ENCODE results near the gene HHAT.

HHAT gene

DNA sequence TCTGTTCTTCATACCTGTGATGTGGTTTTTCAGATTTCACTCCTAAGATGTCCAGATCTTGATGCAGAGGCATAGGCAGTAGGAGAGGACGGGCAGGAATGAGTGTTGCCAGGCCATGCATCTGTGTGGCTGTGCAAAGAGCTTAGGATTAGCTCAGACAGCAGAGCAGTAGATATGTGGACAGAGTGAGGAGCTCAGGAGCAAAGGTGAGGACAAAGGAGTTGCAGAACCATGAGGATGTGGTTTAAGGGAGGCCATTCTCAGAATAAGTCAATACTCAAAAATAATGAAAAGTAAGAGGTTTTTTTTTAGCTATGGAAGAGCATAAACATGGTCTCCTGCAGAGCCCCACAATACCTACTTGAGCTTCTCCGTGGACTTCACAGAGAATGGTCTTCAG, 158.3 kb downstream of the HHAT start:
- DNase-seq (ENCODE audit: low read depth), result no peak

DNA sequence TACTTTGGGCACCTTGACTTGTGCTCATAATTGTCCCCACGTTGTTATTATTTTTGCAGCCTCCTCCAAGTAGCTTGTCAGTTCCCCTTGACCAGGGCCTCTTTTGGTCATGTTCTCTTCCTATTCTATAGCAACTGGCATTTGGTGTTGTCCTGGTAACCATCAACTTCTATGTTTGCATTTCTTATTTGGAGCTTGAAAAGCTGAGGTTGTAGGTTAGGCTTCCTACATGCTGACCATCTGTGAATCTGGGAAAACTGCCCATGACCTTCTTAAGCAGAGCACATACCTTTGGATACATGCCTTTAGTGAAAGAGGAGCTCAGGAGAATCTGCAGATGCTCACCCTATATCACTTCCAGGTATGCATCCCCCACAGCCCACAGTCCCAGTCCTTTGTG, 160.8 kb downstream of the HHAT start:
- peak; percentile 13 for DNase-seq (ENCODE audit: low read depth)

DNA sequence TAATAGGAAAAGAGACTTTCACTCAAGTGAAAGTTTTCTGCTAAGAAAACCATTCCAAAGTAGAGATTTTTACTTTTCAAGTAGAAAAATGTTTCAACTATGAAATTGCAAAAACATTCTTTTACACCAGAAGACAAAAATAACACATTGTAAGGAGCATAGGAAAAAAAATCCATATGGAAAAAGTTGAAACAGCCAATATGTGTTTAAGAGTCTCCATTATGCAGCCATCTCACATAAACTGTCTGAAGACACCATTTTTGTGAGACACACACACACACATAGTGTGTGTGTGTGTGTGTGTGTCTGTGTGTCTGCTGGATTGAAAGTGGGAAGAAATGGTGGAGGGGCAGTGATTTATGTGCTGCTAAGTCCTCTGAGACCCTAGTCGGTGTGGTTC, 162.1 kb downstream of the HHAT start:
- no peak for DNase-seq (ENCODE audit: low read depth)

DNA sequence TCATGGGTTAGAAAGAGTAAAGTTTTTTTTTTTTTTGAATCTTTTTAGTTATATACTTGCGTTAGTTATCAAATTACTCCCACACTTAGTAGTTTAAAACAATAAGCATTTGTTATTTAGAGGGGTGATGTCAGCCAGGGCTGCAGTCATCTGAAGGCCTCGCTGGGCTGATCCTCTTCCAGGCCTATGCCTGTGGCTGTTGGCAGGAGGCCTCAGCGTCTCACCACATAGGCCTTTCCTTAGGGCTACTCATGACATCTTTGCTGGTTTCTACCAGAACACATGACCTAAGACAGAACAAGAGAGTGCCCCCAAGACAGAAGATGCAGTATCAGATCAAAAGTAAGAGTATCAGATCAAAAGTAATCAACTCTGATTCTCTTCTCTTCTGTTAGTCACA, 167.4 kb downstream of the HHAT start:
- DNase-seq (ENCODE audit: low read depth), result peak; percentile 81

DNA sequence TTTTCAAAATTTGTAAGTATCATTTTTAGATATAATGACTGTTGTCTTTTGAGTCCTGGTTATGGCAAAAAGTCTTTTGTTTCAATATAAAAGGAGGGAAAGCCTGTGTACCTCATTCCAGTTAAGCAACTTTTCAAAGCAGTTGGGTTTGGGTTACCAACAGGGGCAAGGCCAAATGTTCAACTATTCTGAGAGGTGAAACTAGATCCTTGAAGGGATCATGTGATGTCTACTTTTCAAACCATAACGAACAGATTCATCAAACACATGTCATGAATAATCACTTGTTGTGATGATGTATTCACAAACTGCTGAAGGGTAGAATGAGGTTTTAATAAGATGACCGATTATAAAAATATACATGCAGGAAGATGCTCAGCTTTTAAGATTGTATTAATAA, 171.3 kb downstream of the HHAT start:
- no peak for DNase-seq (ENCODE audit: low read depth)

DNA sequence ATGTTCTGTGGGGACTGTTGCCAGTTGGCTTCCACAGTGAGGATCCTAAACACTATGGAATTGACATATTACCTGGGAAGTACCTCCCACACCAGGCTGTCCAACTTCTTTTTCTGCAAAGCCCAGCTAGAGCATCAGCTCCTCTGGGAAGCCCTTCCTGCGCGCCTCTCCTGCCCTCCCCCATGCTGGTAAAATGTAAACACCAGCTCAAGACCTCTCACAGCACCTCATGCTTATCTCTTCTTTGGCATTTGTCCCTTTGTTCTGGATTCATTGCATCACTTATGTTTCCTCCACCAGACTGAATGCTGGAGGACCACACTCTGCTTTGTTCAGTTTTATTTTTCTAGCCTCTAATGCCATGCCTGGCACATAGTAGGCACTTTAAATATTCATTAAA, 172.1 kb downstream of the HHAT start:
- no peak for DNase-seq (ENCODE audit: low read depth)

DNA sequence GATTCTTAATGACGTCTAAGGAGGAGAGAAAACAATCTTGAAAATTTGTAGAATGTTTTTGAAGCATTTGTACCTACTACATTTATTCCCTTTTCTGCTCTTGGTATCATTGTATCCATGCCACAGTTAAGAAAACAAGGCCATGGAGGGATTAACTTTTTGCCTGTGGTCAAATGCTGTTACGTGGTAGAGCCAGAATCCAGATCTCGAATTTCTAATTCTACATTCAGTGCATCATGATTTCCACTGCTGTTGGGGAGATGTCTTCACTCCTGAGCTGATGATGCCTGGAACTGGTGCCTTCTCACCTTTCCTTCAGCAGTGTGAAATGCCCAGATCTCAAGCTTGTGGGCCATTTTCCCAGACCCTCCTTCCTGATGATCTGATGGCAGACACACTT, 175.6 kb downstream of the HHAT start:
- DNase-seq (ENCODE audit: low read depth), result no peak

DNA sequence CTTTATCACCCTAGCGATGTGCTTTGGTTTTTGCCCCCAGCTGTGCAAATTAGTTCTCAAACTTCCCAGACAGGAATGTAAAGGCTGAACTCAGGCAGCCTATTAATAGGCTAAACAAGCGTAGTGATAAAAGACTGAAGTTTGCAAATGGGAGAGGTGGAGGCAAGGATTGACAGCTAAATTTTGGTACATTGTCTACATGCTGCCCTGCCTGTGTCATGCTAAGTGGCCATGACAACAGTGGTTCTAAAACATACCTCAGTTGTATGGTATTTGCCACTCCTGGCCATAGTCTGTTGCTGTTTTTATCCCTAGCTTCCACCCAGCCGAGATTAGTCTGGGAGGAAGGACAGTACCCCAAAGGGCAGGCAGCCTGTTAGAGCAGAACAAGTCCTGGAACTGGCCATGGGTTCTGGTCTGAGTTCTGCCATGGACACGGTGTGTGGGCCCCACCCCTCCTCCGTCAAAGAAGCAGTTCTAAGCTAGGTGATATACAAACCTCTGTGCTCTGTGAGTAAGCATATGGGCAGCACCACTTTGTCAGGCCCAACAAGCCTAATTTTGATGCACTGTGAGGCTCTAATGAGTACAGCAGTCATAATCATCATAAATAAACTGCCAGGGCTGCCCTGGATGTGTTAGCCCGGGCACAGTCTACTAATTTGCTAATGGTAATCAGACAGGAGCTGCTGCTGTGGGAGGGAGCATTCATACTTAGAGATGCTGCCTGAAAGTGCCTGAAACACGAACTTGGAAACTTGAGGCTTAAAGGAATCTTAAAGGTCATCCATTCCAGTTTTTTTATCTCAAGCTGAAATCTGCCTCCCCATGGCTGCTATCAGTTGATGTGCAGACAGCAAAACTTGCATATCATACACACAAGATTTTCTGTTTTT, 177.1 kb downstream of the HHAT start:
- DNase-seq (ENCODE audit: low read depth), result peak; percentile 65

DNA sequence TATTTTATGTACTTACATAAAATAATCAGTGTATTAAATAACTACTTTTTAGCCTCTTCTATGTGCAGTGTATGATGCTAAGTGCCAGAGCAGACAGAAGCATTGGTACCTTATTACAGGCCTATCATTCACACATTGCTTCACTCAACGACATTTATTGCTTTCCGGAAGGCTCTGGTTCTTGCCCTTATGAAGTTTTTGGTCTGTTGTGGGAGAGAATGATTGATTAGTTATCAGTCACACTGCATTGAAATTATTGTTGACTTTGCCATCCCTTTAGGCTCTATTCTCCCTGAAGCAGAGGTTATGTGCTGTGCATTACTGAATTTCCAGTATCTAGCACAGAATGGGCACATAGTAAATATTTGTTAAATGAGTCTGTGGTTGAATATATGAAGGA, 178.0 kb downstream of the HHAT start:
- DNase-seq (ENCODE audit: low read depth), result no peak

DNA sequence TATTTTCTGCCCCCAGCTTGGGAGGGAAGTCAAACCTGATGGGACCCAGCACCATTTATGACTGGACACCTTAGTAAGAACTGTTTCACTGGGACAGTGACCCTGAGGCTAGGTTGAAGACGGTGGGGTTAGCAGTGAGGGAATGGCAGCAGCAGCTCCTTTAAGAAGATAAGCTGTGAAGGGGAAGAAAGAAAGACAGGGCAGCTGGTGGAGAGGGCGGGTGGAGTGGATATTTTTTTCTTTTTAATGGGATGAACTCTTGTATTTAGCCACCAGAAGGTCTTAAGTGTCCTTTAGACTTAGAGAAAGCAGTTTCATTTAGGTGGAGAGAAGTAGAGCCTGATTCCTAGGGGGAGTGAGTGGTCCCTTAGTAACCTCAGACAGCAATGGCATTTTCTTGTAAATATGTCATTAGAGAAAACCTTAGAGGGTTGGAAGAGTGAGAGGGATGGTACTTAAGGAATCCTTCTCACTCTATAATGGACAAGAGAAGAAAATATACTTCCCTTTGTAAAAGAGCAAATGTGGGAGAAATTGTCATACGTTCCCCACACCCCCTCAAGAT, 187.5 kb downstream of the HHAT start:
- peak; percentile 16 for DNase-seq (ENCODE audit: low read depth)

DNA sequence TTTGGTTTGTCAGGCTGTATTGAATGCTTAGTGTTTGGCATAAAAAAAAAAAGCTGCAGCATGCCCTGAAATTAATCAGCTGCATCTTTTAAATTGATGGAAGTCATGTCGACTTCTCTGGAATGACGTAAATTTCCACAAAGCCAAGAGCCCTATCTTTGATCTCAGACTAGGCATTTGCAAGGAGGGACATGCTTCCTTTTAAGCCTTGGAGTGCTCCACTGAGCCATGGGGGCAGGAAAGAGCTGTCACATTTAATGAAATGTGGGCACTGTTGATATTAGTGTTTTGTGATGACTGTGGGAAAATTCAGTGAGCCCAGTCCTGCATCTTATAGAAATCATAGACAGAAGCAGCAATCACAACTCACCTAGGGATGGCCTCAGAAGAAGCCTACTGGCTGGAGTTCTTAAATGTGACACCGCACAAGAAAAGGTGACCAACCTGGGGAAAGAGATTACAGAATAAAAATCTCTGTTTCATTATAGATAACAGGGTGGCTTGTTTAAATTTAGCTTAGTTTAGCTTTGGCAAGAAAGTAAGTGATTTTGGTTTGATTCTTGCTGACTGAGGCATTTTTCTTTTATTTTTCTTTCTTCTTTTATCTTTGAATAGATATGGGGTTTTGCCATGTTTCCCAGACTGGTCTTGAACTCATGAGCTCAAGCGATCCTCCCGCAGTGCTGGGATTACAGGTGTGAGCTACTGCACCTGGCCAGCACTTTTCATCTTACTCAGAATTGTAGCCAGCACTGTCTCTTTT, 188.2 kb downstream of the HHAT start:
- DNase-seq (ENCODE audit: low read depth), result peak; percentile 27

DNA sequence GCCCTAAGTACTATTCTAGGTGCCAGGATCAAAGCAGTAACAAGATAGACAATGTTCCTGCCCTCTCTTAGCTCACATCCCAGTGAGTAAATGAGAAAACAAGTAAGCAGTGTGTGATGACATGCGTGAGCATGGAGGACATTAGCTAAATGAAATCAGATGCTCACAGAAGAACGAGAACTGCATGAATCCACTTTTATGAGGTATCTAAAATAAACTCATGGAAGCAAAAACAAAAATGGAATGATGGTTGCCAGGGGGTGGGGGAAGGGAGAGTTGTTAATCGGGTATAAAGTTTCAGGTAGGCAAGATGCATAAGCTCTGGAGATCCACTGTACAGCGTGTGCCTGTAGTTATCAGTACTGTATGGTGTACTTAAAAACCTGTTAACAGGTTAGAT, 195.1 kb downstream of the HHAT start:
- peak; percentile 49 for DNase-seq (ENCODE audit: low read depth)

DNA sequence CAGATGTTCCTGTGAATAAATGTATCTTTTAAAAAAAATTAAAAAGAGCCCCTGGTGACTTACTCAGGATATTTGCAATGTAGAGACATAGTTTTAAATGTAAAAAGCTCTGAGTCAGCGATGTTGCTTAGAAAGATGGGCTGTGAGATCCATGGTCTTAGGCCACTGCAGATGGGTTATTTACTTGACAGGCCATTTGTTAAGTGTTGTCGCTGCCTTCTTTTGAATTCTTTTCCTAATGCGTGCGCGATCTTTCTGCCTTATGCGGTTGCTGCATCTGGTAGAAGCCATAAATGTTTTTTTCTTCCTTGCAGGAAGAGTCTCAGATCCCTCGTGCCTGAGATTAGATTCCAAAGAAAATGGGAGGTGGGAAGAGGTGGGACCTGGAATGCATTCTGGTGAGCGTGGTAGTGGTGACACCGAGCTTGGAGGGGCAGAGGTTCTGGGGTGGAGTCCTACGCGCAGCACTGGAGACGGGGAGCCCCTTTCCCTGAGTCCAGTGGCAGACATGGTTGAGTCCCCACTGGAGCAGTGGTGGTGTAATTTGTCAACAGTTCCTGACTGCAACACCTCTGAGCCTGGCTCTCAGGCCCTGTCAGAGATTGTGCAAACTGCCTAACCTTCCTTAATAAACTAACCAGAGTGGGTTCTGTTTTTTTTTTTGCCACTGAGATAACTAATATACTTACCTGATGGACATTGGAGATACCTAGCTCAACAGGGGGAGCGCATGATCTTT, 197.2 kb downstream of the HHAT start:
- no peak for DNase-seq (ENCODE audit: low read depth)

DNA sequence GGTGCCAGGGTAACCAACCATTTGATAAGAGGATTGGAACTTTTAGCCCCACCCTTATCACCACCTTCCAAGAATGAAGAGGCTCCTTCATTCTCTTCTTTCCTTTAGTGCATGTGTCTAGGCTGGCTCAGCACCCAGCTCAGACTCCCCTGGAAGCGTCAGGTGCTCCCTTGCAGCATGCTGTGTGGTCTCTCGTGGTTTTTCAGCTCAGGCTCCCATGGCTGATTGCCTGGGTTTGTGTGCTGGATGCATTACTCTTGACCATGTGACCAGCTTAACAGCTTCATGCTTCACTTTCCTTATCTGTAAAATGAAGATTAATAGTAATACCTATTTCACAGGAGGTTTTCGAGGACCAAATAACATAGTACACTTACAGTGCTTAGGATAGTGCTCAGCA, 198.4 kb downstream of the HHAT start:
- DNase-seq (ENCODE audit: low read depth), result no peak

DNA sequence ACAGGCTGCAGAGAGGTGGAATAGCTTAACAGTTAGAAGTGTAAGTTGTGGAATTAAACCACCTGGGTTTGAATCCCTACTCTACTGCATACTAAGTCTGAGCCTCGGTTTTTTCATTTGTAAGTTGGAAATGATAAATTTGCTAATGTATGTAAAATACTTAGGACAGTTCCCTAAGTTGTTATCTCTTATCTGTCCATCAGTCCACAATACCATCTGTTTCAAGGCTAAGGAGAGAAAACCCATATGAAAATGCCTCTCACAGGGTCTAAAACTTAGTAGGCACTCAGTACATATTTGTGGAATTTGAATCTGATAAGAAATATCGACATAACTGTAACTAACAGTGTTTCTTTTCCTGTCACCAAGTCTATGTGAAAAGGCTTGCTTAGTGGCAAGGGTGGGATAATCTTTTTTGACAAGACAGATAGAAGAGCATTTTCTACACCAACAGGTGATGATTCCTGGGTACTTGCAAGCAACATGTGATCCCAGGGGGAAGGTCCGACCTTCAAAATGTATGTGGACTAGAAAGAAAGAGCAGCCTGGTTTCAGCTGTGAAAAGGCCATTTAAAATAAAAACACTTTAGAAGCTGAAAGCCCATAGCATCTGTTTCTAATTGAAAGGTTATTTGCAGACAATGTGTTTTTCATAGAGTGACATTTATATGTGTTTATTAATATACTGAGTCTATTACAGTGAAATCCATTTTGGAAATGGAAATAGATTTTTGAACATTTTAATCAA, 202.9 kb downstream of the HHAT start:
- no peak for DNase-seq (ENCODE audit: low read depth)

DNA sequence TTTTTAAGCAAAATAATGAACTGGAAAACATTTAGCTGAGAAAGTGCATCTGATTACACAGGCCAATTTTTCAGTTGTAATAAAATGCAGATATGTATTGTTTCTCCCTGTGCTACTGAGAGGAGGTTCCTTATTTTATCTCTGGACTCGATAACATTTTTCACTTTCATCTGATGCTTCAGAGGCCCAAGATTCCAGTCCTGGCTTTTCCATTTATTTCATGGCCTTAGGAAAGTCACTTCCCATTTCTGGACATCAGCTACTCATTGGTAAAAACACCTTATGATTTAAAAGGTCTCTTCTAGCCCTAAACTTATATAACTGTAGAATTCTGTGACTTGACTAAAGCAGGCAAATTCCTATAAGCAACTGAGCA, 203.5 kb downstream of the HHAT start:
- no peak for DNase-seq (ENCODE audit: low read depth)

DNA sequence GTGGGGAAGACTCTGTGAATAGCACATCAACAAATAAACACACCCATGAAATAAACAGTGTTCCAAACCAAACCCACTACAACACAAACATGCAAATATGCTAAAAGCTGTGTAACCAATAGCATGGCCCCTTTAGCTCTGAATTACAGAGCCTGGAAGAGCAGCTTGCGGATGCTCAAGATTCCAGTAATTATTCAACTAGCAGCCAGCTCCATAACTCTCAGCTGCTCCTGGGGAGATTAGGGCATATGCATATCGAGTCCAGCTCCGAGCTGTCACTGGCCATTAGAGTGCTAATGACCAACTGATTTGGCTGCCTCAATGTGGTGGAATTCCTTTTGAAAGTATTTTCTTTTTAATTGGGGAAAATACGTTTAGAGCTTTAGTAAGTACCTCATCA, 207.1 kb downstream of the HHAT start:
- no peak for DNase-seq (ENCODE audit: low read depth)

DNA sequence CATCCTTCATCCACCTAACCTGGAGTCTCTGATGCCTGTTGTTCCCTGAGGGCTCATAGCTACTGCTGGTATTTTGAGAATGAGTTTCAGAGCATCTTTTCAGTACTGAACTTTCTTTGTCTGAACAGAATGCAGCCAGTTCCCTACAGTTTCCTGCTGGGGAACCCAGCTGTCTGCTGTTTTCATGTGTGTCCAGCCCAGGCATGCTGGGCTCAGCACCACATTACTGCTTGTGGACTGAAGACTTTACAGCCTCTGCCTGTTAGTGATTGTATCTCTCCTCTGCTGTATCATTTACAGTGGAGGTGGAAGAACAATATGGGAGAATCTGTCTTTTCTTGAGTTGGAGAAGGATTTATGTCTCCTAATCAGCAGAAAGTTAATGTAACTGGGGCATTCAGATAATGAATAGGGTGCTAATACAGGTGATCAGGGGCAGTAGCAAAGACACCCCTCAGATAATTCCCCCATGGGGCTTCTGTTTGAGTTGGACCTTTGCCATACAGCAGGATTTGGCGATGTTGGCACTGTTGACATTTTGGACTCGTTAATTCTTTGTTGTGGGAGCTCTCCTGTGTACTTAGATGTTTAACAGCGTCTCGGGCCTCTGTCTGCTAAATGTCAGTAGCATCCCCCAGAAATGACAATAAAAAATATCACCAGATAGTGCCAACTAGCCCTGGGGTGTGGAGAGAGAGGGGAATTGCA, 207.7 kb downstream of the HHAT start:
- DNase-seq (ENCODE audit: low read depth), result no peak

DNA sequence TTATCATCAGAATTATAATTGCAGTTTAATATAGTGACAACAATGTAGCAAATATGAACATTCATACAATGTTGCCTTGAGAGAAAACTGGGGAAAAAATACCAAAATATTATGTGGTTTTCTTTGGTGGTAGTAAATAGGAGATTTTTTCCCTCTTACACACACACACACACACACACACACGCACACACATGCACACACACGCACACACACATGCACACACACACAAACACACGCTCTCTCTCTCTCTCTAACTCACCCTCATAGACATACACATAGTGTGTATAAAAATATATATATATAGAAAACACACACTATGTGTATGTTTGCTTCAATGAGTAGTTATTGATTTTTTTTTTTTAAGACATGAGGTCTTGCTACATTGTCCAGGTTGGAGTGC, 211.6 kb downstream of the HHAT start:
- DNase-seq (ENCODE audit: low read depth), result no peak

DNA sequence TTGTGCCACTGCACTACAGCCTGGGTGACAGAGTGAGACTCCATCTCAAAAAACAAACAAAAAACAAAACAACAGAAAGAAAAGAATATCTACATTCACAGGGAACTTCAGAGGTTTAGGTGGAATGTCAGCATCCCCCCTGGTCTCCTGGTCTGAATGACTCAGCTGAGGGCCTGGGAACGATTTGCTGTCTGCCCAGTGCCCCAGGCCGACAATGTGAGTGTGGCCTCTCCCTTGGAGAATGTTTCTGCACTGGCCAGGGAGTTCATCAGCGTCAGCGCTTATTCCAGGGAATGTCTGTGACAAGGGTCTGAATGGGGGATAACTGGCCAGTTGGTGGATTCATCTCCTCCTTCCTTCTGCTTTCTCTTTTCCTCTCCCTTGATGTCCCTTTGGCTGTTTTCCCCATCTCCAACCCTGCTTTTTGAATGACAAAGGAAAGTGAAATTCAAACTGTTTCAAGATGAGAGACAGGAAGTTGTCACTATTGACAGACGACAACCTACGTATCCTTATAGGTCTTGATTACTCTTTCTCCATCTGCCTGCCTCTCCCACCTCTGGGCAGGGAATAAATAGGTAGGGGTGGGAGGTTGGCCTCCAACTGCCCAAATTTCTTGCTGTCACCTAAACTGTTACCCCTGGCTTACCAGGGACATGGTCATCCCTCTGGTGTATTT, 213.1 kb downstream of the HHAT start:
- DNase-seq (ENCODE audit: low read depth), result peak; percentile 73

DNA sequence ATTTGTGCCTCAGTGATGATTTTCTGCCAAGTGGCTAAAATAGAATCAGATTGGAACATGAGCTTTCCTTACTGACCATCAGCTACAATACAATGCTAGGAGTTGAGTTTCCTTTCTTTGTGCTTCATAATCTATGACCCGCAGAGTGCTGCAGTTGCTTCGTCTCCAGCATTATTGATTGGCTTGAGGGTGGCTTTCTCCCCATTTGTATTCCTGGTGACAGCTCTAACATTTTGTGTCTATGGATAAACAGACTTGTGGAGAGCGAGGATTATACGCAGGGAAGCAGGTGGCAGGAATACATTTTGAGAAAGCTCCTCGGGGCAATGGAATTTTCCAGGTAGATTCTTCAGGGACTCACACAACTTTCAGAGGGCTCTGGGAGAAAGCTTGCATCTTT, 223.2 kb downstream of the HHAT start:
- DNase-seq (ENCODE audit: low read depth), result no peak

Measured in EH (cell line).